K562 treated with DMSO at 1 percent for 12 hours (cell line): ENCODE data around the gene DCP2. TPM values are rescaled to one million over a fixed set of nuclear protein-coding genes. Genes with fewer than 3 reads are reported as not detected.

Experiments
- total RNA-seq: library from RNA; unstranded; fragments of 300-600 nt; gene quantifications from 2 replicates; pipeline ENCODE4 v1.2.3, GENCODE V29; 2022; ENCODE audit not compliant: insufficient read depth

The DCP2 gene
- total RNA-seq = 12.3 and 33.3 TPM in 2 replicates

DNA sequence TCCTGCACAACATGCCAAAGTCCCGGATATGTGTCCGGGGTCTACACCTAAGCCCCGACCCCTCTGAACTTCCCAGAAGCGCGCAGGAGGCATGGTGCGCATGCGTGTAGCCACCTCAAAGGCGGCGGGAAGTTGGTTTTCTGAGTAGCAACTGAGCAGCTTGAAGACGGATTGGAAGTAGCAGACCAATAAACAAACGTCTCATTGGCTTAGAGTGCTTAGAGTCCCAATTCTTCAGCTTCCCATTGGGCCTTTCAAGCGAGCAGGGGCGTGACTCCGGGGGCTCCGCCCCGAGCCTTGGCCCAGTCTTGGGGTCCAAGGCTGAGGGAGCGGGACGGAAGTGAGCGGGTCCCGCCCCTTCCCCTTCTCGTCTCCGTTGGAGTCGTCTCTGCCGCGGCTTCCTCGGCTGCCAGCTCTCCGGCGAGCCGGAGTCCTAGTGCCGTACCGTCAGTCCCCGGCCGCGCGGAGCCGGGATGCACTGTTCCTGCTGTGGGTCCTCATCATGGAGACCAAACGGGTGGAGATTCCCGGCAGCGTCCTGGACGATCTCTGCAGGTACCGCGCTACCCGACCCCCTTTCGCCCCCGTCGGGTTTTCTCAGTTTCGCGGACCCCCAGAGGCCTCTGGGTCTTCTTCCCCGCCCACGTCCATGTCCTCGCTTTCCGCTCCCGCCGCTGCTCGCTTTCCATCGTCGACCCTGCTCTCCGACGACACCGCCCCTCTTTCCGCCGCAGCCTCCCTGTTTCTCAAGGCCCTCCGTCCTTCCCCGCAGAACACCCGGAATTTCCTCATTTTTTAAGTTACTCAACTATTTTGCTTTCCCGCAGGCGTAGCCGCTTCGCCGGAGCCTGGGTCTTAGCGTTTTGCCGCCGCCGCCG is at the start of gene DCP2:
DCP2 (plus strand) TSS at position 367 of the 878 bp plus-strand sequence; CDS start at position 503, 136 bp downstream.

Other genes starting within 250 kb of the DCP2 start
- gene APC, start 238.9 kb upstream of the DCP2 start, total RNA-seq = 1.6 and 26.2 TPM in 2 replicates
- 89.7 and 100 TPM in 2 replicates for gene SRP19, start 115.5 kb upstream of the DCP2 start, total RNA-seq
- 24.9 and 37.9 TPM in 2 replicates for gene REEP5, start 54.6 kb upstream of the DCP2 start, total RNA-seq